Tibial nerve (tissue), 4 donors: ENCODE measurements around the gene PHACTR4.

ENCODE experiments used
- CTCF ChIP-seq, 5 experiments: fragments of 200-600 bp in 3 of 5; fragments of 450-650 bp in 2 of 5; sonication (generic) in 3 of 5; IDR thresholded peaks; one replicate each; pipeline ENCODE4 v1.5.1; 2016 to 2019; ENCODE audit warnings: antibody characterized with exemption in 5 of 5, mild to moderate bottlenecking in 3 of 5, moderate library complexity in 2 of 5
- EP300 ChIP-seq, 2 donors: sonication (generic); formaldehyde crosslinking; IDR thresholded peaks; one replicate each; pipeline ENCODE4 v1.6.1; 2017; ENCODE audit warnings: antibody characterized with exemption in 2 of 2, mild to moderate bottlenecking in 1 of 2
- POLR2A ChIP-seq, 2 donors: fragments of 450-650 bp; IDR thresholded peaks; one replicate each; pipeline ENCODE4 v1.6.1; 2017; ENCODE audit warnings: antibody characterized with exemption in 2 of 2, mild to moderate bottlenecking in 2 of 2, moderate library complexity in 2 of 2

DNA sequence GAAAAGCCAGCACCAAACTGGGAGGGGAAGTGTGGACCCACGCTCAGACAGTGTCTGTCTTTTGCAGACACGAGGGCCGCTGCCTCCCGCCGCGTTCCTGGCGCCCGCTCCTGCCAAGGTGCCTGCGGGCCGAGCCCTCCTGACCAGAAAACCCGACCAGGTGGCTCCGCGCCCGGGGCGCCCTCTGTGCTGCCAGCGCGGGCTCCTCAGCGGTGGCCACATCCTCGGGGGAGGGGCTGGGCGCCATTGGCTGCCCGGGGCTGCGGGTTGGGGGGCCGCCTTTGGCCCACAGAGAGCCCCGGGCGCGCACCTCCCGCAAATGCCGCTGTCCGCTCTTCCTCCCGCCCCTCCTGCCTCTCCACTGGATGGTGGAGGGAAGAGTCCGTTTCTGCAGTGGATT, 160.9 kb downstream of the PHACTR4 start:
- TF ChIP-seq CTCF (IDR thresholded peaks at IDR 0.05) = no peak
- no peak for TF ChIP-seq POLR2A (IDR thresholded peaks at IDR 0.05)
- TF ChIP-seq EP300 (IDR thresholded peaks at IDR 0.05) = no peak
